Smooth muscle cell (in vitro differentiated cells): ENCODE data around the gene CDC40. TPM values are rescaled to one million over a fixed set of nuclear protein-coding genes. Genes with fewer than 3 reads are reported as not detected.

Experiments
- DNase-seq: peaks from one replicate; lab custom pipeline; 2025; ENCODE audit not compliant: unreplicated experiment; lab: John Stamatoyannopoulos, UW
- H2AFZ ChIP-seq: fragments of 200-600 bp; sonication (generic); 2 replicates; pipeline ENCODE4 v1.6.0; 2016; ENCODE audit warnings: antibody characterized with exemption, low read depth, mild to moderate bottlenecking
- H3F3A ChIP-seq: fragments of 200-600 bp; sonication (generic); 2 replicates; pipeline ENCODE4 v1.6.0; 2017; ENCODE audit warnings: antibody characterized with exemption, low read depth
- H3K27ac ChIP-seq: fragments of 200-600 bp; sonication (generic); 2 replicates; pipeline ENCODE4 v1.5.1; 2016; ENCODE audit warnings: low read depth, mild to moderate bottlenecking
- H3K27me3 ChIP-seq: fragments of 200-600 bp; sonication (generic); 2 replicates; pipeline ENCODE4 v1.6.1; 2016; ENCODE audit warnings: low read depth, mild to moderate bottlenecking
- H3K36me3 ChIP-seq: fragments of 200-600 bp; sonication (generic); 2 replicates; pipeline ENCODE4 v1.5.1; 2016; ENCODE audit warnings: low read depth
- H3K4me1 ChIP-seq: fragments of 200-600 bp; sonication (generic); 2 replicates; pipeline ENCODE4 v1.5.1; 2016; ENCODE audit warnings: low read depth
- H3K4me2 ChIP-seq: fragments of 200-600 bp; sonication (generic); 2 replicates; pipeline ENCODE4 v1.6.0; 2016; ENCODE audit warnings: mild to moderate bottlenecking
- H3K4me3 ChIP-seq: fragments of 200-600 bp; sonication (generic); 2 replicates; pipeline ENCODE4 v1.5.1; 2016; ENCODE audit warnings: mild to moderate bottlenecking
- H3K79me2 ChIP-seq: fragments of 200-600 bp; sonication (generic); 2 replicates; pipeline ENCODE4 v1.6.0; 2016; ENCODE audit warnings: low read depth, mild to moderate bottlenecking
- H3K9ac ChIP-seq: fragments of 200-600 bp; sonication (generic); 2 replicates; pipeline ENCODE4 v1.6.0; 2016; ENCODE audit warnings: low read depth
- H3K9me3 ChIP-seq: fragments of 200-600 bp; sonication (generic); replicated peaks from 2 replicates; pipeline ENCODE4 v1.5.1; 2016; ENCODE audit warnings: low read depth
- H4K20me1 ChIP-seq: fragments of 200-600 bp; sonication (generic); 2 replicates; pipeline ENCODE4 v1.6.0; 2016; ENCODE audit warnings: low read depth
- WGBS: methylation state at CpG from one replicate; pipeline ENCODE4 v1.1.7; 2016; ENCODE audit warnings: low lambda C conversion rate; 5-methylcytosine and 5-hydroxymethylcytosine counted together
- polyA plus RNA-seq: library from polyadenylated mRNA; unstranded; fragments of >200 nt; fragmentation: Nextera tagmentation; extraction: Ambion mirVana; gene quantifications from 2 replicates; pipeline ENCODE4 v1.2.1, GENCODE V29; 2016
- total RNA-seq: library from RNA; depleted of rRNA; stranded (reverse); fragments of >200 nt; gene quantifications from 2 replicates; pipeline ENCODE4 v1.2.3, GENCODE V29; 2014
- TF ChIP-seq, protein P1 (sequence below): fragments of 200-600 bp; sonication (generic); IDR thresholded peaks from 2 replicates; pipeline ENCODE4 v1.5.1; 2017; ENCODE audit warnings: borderline replicate concordance, mild to moderate bottlenecking, antibody characterized with exemption; ENCODE audit not compliant: insufficient read depth, poor library complexity, severe bottlenecking

CDC40 gene
- total and polyA plus RNA-seq, 2 experiments from 2014 or later: 20.9 to 28.8 TPM

DNA sequence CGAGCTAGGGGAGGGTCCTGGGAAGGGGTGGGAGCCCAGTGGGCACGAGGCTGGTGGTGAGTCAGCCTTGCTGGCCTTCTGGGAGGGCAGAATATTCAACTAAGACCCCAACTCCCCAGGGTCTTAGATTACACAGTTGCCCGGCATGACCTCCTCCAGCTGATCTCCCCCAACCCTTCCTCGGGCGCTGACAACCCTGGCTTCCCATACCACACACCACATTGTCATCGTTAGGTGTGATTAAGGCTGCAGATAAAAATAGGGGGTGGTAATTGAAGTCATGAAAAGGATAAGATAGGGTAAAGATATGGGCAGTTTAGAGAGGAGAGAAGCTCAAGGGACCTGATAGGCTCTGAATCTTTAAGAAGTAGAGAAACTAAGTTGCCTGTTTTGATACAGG is 10.5 kb downstream of the CDC40 start:
- Histone ChIP-seq H3F3A (no peaks in the 10 kb centered on the region), H3K4me3 (no peak overlapping the region), H3K9me3 (no peaks in the 10 kb centered on the region), H3K36me3 (no peaks in the 10 kb centered on the region), H3K27ac (no peak overlapping the region), H3K4me2 (no peak overlapping the region), H3K4me1 (no peaks in the 10 kb centered on the region), H3K9ac (no peak overlapping the region), H3K79me2 (peaks cover 71% of the 10 kb centered on the region), H2AFZ (no peak overlapping the region), H3K27me3 (no peaks in the 10 kb centered on the region), H4K20me1 (peaks cover 74% of the 10 kb centered on the region)
- 83% methylated on average over 6 of the region's 6 CpGs for WGBS
- no peak for DNase-seq
- TF ChIP-seq, protein P1, sequence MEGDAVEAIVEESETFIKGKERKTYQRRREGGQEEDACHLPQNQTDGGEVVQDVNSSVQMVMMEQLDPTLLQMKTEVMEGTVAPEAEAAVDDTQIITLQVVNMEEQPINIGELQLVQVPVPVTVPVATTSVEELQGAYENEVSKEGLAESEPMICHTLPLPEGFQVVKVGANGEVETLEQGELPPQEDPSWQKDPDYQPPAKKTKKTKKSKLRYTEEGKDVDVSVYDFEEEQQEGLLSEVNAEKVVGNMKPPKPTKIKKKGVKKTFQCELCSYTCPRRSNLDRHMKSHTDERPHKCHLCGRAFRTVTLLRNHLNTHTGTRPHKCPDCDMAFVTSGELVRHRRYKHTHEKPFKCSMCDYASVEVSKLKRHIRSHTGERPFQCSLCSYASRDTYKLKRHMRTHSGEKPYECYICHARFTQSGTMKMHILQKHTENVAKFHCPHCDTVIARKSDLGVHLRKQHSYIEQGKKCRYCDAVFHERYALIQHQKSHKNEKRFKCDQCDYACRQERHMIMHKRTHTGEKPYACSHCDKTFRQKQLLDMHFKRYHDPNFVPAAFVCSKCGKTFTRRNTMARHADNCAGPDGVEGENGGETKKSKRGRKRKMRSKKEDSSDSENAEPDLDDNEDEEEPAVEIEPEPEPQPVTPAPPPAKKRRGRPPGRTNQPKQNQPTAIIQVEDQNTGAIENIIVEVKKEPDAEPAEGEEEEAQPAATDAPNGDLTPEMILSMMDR: no peak

DNA sequence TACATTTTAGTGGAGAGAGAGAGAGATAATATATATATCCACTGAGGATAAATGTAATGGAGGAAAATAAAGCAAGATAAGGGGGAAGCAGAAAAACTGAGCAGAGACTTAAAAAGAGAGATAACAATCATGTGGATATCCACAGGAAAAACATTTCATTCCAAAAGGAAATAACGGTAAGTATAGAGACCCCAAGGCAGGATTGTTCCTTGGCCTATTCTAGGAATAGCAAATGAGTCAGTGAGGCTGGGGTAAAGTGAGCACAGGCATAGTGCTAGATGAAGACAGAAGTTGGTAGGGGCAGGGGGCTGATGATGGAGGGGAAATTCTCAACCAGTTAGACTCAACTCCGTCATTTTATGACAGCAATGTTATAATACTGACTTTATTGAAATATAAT is 11.2 kb downstream of the CDC40 start:
- H3K4me2 ChIP-seq: no peak overlapping the region

DNA sequence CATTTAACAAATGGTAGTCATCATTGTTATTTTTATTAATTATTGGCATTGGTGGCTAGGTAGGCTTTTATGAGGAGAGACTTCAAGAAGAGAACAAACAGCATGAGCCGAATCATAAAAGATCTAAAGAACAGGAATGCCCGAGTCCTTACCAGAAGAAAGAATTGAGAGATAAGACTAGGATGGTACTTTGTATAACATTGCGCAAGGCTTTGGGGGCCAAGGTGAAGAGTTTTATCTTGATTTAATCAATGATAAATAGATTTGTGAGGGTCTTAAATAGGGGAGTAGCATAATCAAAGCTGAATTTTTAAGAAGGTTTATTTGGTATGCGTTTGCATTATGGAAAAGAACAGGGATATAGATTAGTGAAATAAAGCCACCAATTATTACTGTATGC is 15.4 kb downstream of the CDC40 start:
- WGBS: 95% methylated on average over 4 of the region's 4 CpGs
- Histone ChIP-seq H3F3A (no peaks in the 10 kb centered on the region), H3K27me3 (no peaks in the 10 kb centered on the region), H3K36me3 (no peaks in the 10 kb centered on the region), H3K4me1 (no peaks in the 10 kb centered on the region), H4K20me1 (peaks cover 49% of the 10 kb centered on the region), H3K9me3 (no peaks in the 10 kb centered on the region), H3K4me2 (no peak overlapping the region), H3K9ac (no peak overlapping the region), H3K4me3 (no peak overlapping the region), H3K27ac (no peak overlapping the region), H2AFZ (no peak overlapping the region), H3K79me2 (peaks cover 64% of the 10 kb centered on the region)
- DNase-seq: no peak
- TF ChIP-seq, protein P1: no peak

More for the DNA sequence above, 11.2 kb downstream of the CDC40 start:
- TF ChIP-seq, protein P1: no peak
- Histone ChIP-seq H3K79me2 (peaks cover 69% of the 10 kb centered on the region), H4K20me1 (peaks cover 66% of the 10 kb centered on the region), H3K9ac (no peak overlapping the region), H3K4me3 (no peak overlapping the region), H3K4me1 (no peaks in the 10 kb centered on the region), H3K27me3 (no peaks in the 10 kb centered on the region), H3K36me3 (no peaks in the 10 kb centered on the region), H3K9me3 (no peaks in the 10 kb centered on the region), H3K27ac (no peak overlapping the region), H2AFZ (no peak overlapping the region), H3F3A (no peaks in the 10 kb centered on the region)
- 77% methylated on average over 2 of the region's 2 CpGs for WGBS
- no peak for DNase-seq

DNA sequence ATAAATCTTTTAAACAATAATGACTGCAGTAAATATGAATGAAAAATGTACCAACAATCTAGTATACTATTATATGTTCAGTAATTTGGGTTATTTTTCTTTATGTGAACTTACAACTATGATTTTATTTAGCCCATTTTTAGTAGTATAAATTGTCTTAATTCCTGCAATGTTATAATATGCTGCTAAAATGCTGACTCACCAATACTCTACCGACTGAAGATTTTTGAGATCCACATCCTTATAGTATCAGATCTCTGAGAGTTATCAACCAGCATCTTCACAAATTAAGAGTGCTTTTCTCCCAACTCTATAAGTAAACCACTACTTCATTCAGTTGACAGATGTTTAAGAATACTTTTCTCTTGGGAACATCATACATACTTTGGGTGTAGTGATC is 16.6 kb downstream of the CDC40 start:
- no peak overlapping the region for H3K4me3 ChIP-seq
- DNase-seq: no peak

More for the DNA sequence above, 16.6 kb downstream of the CDC40 start:
- no peak overlapping the region for H3K4me2 ChIP-seq
- no peak overlapping the region for H2AFZ ChIP-seq
- TF ChIP-seq, protein P1: no peak
- 96% methylated on average over 1 of the region's 1 CpG for WGBS
- H3K9me3 ChIP-seq: no peaks in the 10 kb centered on the region
- H3K27me3 ChIP-seq: no peaks in the 10 kb centered on the region
- no peaks in the 10 kb centered on the region for H3F3A ChIP-seq
- H3K27ac ChIP-seq: no peak overlapping the region
- peaks cover 49% of the 10 kb centered on the region for H4K20me1 ChIP-seq
- H3K4me1 ChIP-seq: no peaks in the 10 kb centered on the region
- H3K9ac ChIP-seq: no peak overlapping the region
- H3K36me3 ChIP-seq: no peaks in the 10 kb centered on the region
- peaks cover 61% of the 10 kb centered on the region for H3K79me2 ChIP-seq
